HG03558 (cell line): ENCODE measurements around the gene CHRNB1.

Experiments used
- ATAC-seq: cut with Tn5 transposase; IDR thresholded peaks from one replicate; pipeline ENCODE4 v1.9.1; 2021; ENCODE audit warnings: moderate number of reproducible peaks; ENCODE audit not compliant: unreplicated experiment; ENCODE audit errors: extremely low read depth

The CHRNB1 gene

DNA sequence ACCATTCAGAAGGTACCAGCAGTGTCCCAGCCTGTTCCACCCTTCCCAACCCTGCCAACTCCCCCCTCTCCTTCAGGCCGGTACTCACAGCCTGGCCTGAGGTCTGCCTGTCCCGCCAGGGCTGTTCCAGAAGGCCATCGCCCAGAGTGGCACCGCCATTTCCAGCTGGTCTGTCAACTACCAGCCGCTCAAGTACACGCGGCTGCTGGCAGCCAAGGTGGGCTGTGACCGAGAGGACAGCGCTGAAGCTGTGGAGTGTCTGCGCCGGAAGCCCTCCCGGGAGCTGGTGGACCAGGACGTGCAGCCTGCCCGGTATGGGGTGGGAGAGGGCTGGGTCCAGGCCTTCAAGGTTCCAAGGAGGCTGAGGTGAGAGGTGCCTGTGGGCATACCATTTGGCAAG lies 30.0 kb upstream of the CHRNB1 start:
- no peak for ATAC-seq

- no peak for ATAC-seq
Observed at GRCh38 chr17:7415784-7416183, 29.1 kb upstream of the CHRNB1 start.

DNA sequence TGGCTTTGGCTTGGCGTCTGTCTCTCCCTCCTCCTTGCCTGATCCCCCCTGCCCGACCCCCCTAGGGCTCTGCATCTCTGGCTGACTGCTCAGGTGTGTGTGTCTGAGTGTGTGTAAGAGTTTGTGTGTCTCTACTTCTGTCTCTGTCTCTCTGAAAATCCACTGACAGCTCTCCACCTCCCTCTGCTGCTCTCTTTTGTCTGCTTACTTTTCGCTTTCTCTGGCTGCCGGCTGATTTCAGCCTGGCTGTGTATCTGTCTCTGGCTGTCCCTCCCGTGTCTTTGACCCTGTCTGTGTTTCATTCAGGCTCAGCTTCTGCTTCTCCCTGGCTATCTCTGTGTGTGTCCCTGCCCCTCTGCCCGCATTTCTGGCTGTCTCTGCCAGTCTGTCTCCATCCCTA lies 28.5 kb upstream of the CHRNB1 start:
- no peak for ATAC-seq

DNA sequence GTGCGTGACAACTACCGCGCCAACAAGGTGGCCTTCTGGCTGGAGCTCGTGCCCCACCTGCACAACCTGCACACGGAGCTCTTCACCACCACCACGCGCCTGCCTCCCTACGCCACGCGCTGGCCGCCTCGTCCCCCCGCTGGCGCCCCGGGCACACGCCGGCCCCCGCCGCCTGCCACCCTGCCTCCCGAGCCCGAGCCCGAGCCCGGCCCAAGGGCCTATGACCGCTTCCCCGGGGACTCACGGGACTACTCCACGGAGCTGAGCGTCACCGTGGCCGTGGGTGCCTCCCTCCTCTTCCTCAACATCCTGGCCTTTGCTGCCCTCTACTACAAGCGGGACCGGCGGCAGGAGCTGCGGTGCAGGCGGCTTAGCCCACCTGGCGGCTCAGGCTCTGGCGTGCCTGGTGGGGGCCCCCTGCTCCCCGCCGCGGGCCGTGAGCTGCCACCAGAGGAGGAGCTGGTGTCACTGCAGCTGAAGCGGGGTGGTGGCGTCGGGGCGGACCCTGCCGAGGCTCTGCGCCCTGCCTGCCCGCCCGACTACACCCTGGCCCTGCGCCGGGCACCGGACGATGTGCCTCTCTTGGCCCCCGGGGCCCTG lies 27.7 kb upstream of the CHRNB1 start:
- no peak for ATAC-seq

- ATAC-seq = no peak
Observed at GRCh38 chr17:7418472-7419152, 26.2 kb upstream of the CHRNB1 start.

- no peak for ATAC-seq
Observed at GRCh38 chr17:7419819-7420610, 24.8 kb upstream of the CHRNB1 start, which contains the start of gene SPEM1. Gene SPEM1, plus strand, starts transcription at chr17:7420324. Its CDS starts 61 bp downstream, at chr17:7420385.

DNA sequence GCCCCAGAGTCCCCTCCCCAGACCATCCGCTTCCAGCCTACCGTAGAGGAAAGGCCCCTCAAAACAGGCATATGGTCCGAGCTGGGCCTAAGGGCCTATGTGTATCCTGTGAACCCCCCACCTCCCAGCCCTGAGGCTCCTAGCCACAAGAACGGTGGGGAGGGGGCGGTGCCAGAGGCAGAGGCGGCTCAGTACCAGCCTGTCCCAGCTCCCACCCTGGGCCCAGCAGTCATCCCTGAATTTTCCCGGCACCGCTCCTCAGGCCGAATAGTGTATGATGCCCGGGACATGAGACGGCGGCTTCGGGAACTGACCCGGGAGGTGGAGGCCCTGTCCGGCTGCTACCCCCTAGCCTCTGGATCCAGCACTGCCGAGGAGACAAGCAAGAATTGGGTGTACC lies 23.7 kb upstream of the CHRNB1 start:
- no peak for ATAC-seq

GRCh38 chr17:7423679-7424078 lies 21.2 kb upstream of the CHRNB1 start:
- ATAC-seq = no peak

- no peak for ATAC-seq
Observed at GRCh38 chr17:7425316-7425715, 19.5 kb upstream of the CHRNB1 start, which contains the start of gene SPEM2. Gene SPEM2, plus strand, starts transcription at chr17:7425616. Its CDS starts 73 bp downstream, at chr17:7425689.

GRCh38 chr17:7425756-7426155 lies 19.1 kb upstream of the CHRNB1 start:
- ATAC-seq = no peak

DNA sequence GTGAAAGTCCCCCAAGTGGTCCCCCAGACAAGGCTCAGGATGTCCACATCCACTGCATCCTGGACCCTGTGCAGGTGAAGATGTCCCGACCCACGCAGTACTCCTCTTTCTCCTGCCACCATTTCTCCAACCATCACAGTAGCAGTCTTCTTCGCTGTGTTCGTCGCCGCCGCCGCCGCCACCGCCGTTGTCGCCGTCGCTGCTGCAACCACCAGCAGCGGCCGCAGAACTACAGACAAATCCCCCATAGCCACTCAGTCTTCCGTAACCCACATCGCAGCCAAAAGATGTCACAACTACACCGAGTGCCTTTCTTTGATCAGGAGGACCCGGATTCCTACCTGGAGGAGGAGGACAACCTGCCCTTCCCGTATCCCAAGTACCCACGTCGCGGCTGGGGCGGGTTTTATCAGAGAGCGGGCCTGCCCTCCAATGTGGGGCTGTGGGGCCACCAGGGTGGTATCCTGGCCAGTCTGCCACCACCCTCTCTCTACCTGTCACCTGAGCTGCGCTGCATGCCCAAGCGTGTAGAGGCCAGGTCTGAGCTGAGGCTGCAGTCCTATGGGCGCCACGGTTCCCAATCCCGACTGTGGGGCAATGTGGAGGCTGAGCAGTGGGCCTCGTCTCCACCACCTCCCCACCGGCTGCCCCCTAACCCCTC lies 18.5 kb upstream of the CHRNB1 start:
- no peak for ATAC-seq

DNA sequence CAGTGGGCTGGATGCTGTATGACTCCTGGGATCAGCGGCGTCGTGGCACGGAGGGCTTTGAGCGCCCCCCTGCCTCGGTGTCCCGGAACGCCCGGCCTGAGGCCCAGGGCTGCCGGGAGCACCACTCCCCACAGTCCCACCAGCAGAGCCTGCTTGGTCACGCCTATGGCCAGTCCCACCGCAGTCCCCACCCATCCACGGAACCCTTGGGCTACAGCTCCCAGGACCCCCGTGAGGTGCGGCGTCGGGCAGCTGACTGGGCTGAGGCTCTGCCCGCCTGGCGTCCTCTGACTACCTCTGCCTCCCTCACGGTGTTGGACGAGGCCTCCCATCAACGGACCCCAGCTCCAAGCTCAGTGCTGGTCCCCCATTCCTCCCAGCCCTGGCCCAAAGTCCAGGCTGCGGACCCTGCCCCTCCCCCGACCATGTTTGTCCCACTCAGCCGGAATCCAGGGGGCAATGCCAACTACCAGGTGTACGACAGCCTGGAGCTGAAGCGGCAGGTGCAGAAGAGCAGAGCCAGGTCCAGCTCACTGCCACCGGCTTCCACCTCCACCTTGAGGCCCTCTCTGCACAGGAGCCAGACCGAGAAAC lies 17.9 kb upstream of the CHRNB1 start:
- no peak for ATAC-seq

DNA sequence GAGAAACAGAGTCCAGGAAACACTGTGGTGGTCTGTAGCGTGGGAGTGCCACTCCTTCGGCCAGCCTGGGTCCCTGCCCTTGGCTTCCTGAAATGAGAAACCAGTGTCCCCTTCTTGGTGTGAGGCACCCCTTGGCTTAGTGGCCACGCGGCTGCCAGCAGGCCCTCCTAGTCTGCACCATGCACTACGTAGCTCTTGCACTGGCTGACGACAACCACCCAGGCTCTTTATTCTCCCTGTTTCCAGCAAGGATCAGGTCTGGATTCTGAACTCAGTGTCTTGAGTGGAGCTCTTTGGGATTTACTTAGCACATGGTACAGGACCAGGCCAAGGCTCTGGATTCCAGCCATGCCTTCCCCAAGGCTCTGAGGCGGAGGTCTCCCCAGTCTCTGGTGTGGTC lies 17.3 kb upstream of the CHRNB1 start:
- no peak for ATAC-seq

GRCh38 chr17:7428557-7428956 lies 16.3 kb upstream of the CHRNB1 start, which contains the start of gene SPEM3:
Gene SPEM3, plus strand, starts transcription at chr17:7428857. Its CDS starts 46 bp downstream, at chr17:7428903.
- no peak for ATAC-seq

DNA sequence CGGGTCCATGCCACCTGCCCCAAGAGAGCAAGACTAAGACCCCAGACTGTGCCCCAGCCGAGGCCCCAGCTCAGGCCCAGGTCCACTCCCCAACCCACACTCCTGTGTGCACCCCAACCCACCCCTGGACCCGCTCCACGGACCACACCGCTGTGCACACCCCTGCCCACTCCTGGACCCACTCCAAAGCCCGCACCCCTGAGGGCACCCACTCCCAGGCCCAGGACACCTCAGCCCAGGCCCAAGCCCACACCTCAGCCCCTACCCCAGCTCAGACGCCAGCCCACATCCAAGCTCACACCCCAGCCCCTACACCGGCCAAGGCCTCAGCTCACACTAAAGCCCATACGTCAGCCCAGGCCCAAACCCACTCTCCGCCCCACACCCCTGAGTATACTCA lies 15.1 kb upstream of the CHRNB1 start:
- no peak for ATAC-seq

DNA sequence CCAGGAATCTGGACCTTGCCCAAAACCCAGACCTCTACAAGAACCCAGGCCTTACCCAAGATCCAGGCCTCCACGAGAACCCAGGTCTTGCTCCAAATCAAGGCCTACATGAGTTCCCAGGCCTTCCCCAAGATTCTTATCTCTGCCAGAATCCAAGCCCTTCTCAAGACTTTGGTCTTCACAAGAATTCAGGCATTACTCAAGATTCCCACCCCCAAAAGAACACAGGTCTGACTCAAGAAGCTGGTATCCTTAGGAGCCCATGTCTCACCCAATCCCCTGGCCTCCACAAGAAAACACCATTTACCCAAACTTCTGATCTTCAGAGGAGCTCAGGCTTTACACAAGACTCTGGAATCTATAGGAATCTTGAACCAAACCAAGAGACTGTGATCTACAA lies 13.6 kb upstream of the CHRNB1 start:
- no peak for ATAC-seq

- no peak for ATAC-seq
Observed at GRCh38 chr17:7432296-7432695, 12.6 kb upstream of the CHRNB1 start.

GRCh38 chr17:7435676-7436555 lies 8.9 kb upstream of the CHRNB1 start:
- ATAC-seq = no peak
